Activated CD4-positive, alpha-beta memory T cell treated with anti-CD3 and anti-CD28 coated beads, Interleukin-2, amount 10 ng/mL, durations not matched to agents 7 days and 5 days (primary cell): ENCODE measurements around the gene BMP8B. TPM values are rescaled to one million over a fixed set of nuclear protein-coding genes. Genes with fewer than 3 reads are reported as not detected.
"Not testable (repeated sequence)": the region's sequence is repeated elsewhere in the genome, so short reads cannot be mapped to it uniquely, and the experiment has no call there.

Experiments used
- CTCF ChIA-PET: fragments of 350-600 bp; sonication (Branson Sonifier 250); formaldehyde crosslinking; loops from one replicate; lab custom pipeline; 2021; ENCODE audit warnings: antibody characterized with exemption, inconsistent platforms; lab: Charles Lee
- POLR2A ChIA-PET: fragments of 350-600 bp; sonication (Branson Sonifier 250); formaldehyde crosslinking; loops from one replicate; lab custom pipeline; 2021; ENCODE audit warnings: antibody characterized with exemption; lab: Charles Lee
- DNase-seq: peaks from one replicate; pipeline ENCODE4 v3.0.0-alpha.2; 2020
- H3K27ac Mint-ChIP-seq: one replicate; pipeline ENCODE4 v1.8.0; 2021; ENCODE audit warnings: mild to moderate bottlenecking, mixed read lengths
- H3K27me3 Mint-ChIP-seq: one replicate; pipeline ENCODE4 v1.8.0; 2021; ENCODE audit warnings: mixed read lengths
- H3K36me3 Mint-ChIP-seq: one replicate; pipeline ENCODE4 v1.8.0; 2021; ENCODE audit warnings: low read depth, mixed read lengths
- H3K4me1 Mint-ChIP-seq: one replicate; pipeline ENCODE4 v1.8.0; 2021; ENCODE audit warnings: mixed read lengths
- H3K4me3 Mint-ChIP-seq: one replicate; pipeline ENCODE4 v1.8.0; 2021; ENCODE audit warnings: mild to moderate bottlenecking, mixed read lengths
- H3K9me3 Mint-ChIP-seq: one replicate; pipeline ENCODE4 v1.8.0; 2021; ENCODE audit warnings: mixed read lengths
- total RNA-seq, 2 experiments: library from RNA; stranded (reverse); gene quantifications; one replicate each; pipeline ENCODE4 v1.2.3, GENCODE V29; 2021

Gene BMP8B
- under 1 TPM; 0.60 to 0.65 TPM for total RNA-seq

GRCh38 chr1:39788758-39789570, at the start of gene BMP8B:
BMP8B (minus strand) TSS chr1:39788865; CDS start chr1:39788485, 380 bp downstream.
- POLR2A ChIA-PET: interaction anchor here (0.6 to 2.9 kb wide), 3 partner anchors 9 to 113 kb away, joined by 3 to 12 read pairs (median 4); partner anchors contain the start of gene MYCL
- peaks cover 25% of the 10 kb centered on the region for H3K27me3 Mint-ChIP-seq
- DNase-seq: peak; percentile 53
- CTCF ChIA-PET: interaction anchor here (0.8 to 3.2 kb wide), 2 partner anchors 11 to 131 kb away, joined by 4 to 21 read pairs; no protein-coding TSS in a partner anchor
- H3K36me3 Mint-ChIP-seq: no peaks in the 10 kb centered on the region
- H3K4me3 Mint-ChIP-seq: peak within 1 kb of the TSS; percentile 73
- H3K4me1 Mint-ChIP-seq: peaks cover 12% of the 10 kb centered on the region
- no peaks in the 10 kb centered on the region for H3K9me3 Mint-ChIP-seq
- H3K27ac Mint-ChIP-seq: no peak within 1 kb of the TSS

GRCh38 chr1:39836595-39837110, 48.0 kb upstream of the BMP8B start:
- DNase-seq: no peak

GRCh38 chr1:39835935-39836594, 47.4 kb upstream of the BMP8B start:
- POLR2A ChIA-PET: no interaction called here

More at GRCh38 chr1:39836595-39837110, 48.0 kb upstream of the BMP8B start:
- ChIA-PET CTCF (interaction anchor here (1.0 to 1.7 kb wide), 3 partner anchors 8 to 502 kb away, joined by 3 to 6 read pairs (median 3); partner anchors contain the start of gene MYCL), POLR2A (no interaction called here)
- no peaks in the 10 kb centered on the region for H3K4me1 Mint-ChIP-seq
- no peaks in the 10 kb centered on the region for H3K27me3 Mint-ChIP-seq
- H3K36me3 Mint-ChIP-seq: peaks cover 24% of the 10 kb centered on the region
- H3K27ac Mint-ChIP-seq: no peak overlapping the region
- H3K4me3 Mint-ChIP-seq: no peak overlapping the region
- no peaks in the 10 kb centered on the region for H3K9me3 Mint-ChIP-seq

GRCh38 chr1:39835110-39835509, 46.4 kb upstream of the BMP8B start:
- Mint-ChIP-seq H3K4me3 (no peak overlapping the region), H3K36me3 (peaks cover 13% of the 10 kb centered on the region), H3K27ac (no peak overlapping the region), H3K9me3 (no peaks in the 10 kb centered on the region), H3K27me3 (peaks cover 6% of the 10 kb centered on the region), H3K4me1 (no peaks in the 10 kb centered on the region)
- no peak for DNase-seq
- POLR2A ChIA-PET: no interaction called here
- CTCF ChIA-PET: interaction anchor here (1.3 kb wide), 1 partner anchor 18 kb away, joined by 3 read pairs; no protein-coding TSS in a partner anchor

More at GRCh38 chr1:39835935-39836594, 47.4 kb upstream of the BMP8B start:
- peaks cover 18% of the 10 kb centered on the region for H3K36me3 Mint-ChIP-seq
- H3K4me3 Mint-ChIP-seq: no peak overlapping the region
- no peaks in the 10 kb centered on the region for H3K9me3 Mint-ChIP-seq
- DNase-seq: no peak
- no peak overlapping the region for H3K27ac Mint-ChIP-seq
- no peaks in the 10 kb centered on the region for H3K4me1 Mint-ChIP-seq
- H3K27me3 Mint-ChIP-seq: no peaks in the 10 kb centered on the region
- CTCF ChIA-PET: interaction anchor here (1.0 to 1.7 kb wide), 4 partner anchors 9 to 502 kb away, joined by 3 to 6 read pairs (median 3); partner anchors contain the start of gene MYCL

GRCh38 chr1:39833621-39834385, 45.1 kb upstream of the BMP8B start:
- Mint-ChIP-seq H3K9me3 (no peaks in the 10 kb centered on the region), H3K36me3 (peaks cover 4% of the 10 kb centered on the region), H3K27me3 (peaks cover 15% of the 10 kb centered on the region), H3K4me1 (no peaks in the 10 kb centered on the region), H3K4me3 (no peak overlapping the region), H3K27ac (no peak overlapping the region)
- POLR2A ChIA-PET: interaction anchor here (0.6 kb wide), 1 partner anchor 722 kb away, joined by 3 read pairs; no protein-coding TSS in a partner anchor
- CTCF ChIA-PET: interaction anchor here (1.7 kb wide), 1 partner anchor 17 kb away, joined by 7 read pairs; no protein-coding TSS in a partner anchor
- no peak for DNase-seq

GRCh38 chr1:39833121-39833520, 44.5 kb upstream of the BMP8B start:
- DNase-seq: no peak
- Mint-ChIP-seq H3K36me3 (peaks cover 3% of the 10 kb centered on the region), H3K27ac (no peak overlapping the region), H3K27me3 (peaks cover 18% of the 10 kb centered on the region), H3K4me3 (no peak overlapping the region), H3K9me3 (no peaks in the 10 kb centered on the region), H3K4me1 (no peaks in the 10 kb centered on the region)
- ChIA-PET POLR2A (interaction anchor here (0.6 kb wide), 2 partner anchors 180 to 721 kb away, joined by 3 read pairs; no protein-coding TSS in a partner anchor), CTCF (interaction anchor here (1.7 kb wide), 1 partner anchor 16 kb away, joined by 7 read pairs; no protein-coding TSS in a partner anchor)

GRCh38 chr1:39832294-39832693, 43.6 kb upstream of the BMP8B start:
- H3K9me3 Mint-ChIP-seq: no peaks in the 10 kb centered on the region
- H3K36me3 Mint-ChIP-seq: peaks cover 2% of the 10 kb centered on the region
- peaks cover 18% of the 10 kb centered on the region for H3K27me3 Mint-ChIP-seq
- CTCF ChIA-PET: interaction anchor here (1.7 kb wide), 1 partner anchor 15 kb away, joined by 7 read pairs; no protein-coding TSS in a partner anchor
- H3K4me3 Mint-ChIP-seq: no peak overlapping the region
- POLR2A ChIA-PET: no interaction called here
- no peaks in the 10 kb centered on the region for H3K4me1 Mint-ChIP-seq
- H3K27ac Mint-ChIP-seq: no peak overlapping the region
- DNase-seq: no peak

GRCh38 chr1:39829791-39830533, 41.3 kb upstream of the BMP8B start:
- no peak for DNase-seq
- ChIA-PET CTCF (interaction anchor here (0.5 to 1.3 kb wide), 3 partner anchors 126 to 1425 kb away, joined by 3 to 5 read pairs (median 5); no protein-coding TSS in a partner anchor), POLR2A (no interaction called here)
- Mint-ChIP-seq H3K36me3 (no peaks in the 10 kb centered on the region), H3K4me3 (no peak overlapping the region), H3K4me1 (no peaks in the 10 kb centered on the region), H3K27ac (no peak overlapping the region), H3K9me3 (no peaks in the 10 kb centered on the region), H3K27me3 (peaks cover 18% of the 10 kb centered on the region)

GRCh38 chr1:39828734-39829133, 40.1 kb upstream of the BMP8B start:
- no peak for DNase-seq
- ChIA-PET POLR2A (no interaction called here), CTCF (no interaction called here)
- Mint-ChIP-seq H3K4me1 (no peaks in the 10 kb centered on the region), H3K4me3 (no peak overlapping the region), H3K36me3 (no peaks in the 10 kb centered on the region), H3K27ac (no peak overlapping the region), H3K9me3 (no peaks in the 10 kb centered on the region), H3K27me3 (peaks cover 19% of the 10 kb centered on the region)

GRCh38 chr1:39828255-39828654, 39.6 kb upstream of the BMP8B start:
- peaks cover 19% of the 10 kb centered on the region for H3K27me3 Mint-ChIP-seq
- H3K27ac Mint-ChIP-seq, H3K4me3 Mint-ChIP-seq, H3K9me3 Mint-ChIP-seq, DNase-seq, H3K4me1 Mint-ChIP-seq, POLR2A ChIA-PET, H3K36me3 Mint-ChIP-seq: not testable (repeated sequence)
- CTCF ChIA-PET: interaction anchor here (1.2 kb wide), 1 partner anchor 29 kb away, joined by 5 read pairs; no protein-coding TSS in a partner anchor

- no peak overlapping the region for H3K4me3 Mint-ChIP-seq
- ChIA-PET POLR2A (no interaction called here), CTCF (interaction anchor here (0.7 to 1.2 kb wide), 2 partner anchors 10 to 27 kb away, joined by 5 read pairs; no protein-coding TSS in a partner anchor)
- DNase-seq: no peak
- no peak overlapping the region for H3K27ac Mint-ChIP-seq
- H3K9me3 Mint-ChIP-seq: no peaks in the 10 kb centered on the region
- no peaks in the 10 kb centered on the region for H3K4me1 Mint-ChIP-seq
- H3K36me3 Mint-ChIP-seq: no peaks in the 10 kb centered on the region
- H3K27me3 Mint-ChIP-seq: peaks cover 22% of the 10 kb centered on the region
These were observed 38.5 kb upstream of the BMP8B start for GRCh38 chr1:39827201-39827600.
